ENCODE data around the gene GPR137.

GPR137 gene

GRCh38 chr11:64276653-64277431, 8.8 kb upstream of the GPR137 start:
- Histone ChIP-seq H3K4me1 (ENCODE audit: insufficient read depth, low read length, severe bottlenecking) (peaks cover 6% of the 10 kb centered on the region), H3K9me3 (ENCODE audit: low read length) (no peaks in the 10 kb centered on the region), H3K36me3 (ENCODE audit: insufficient read depth, low read length) (peaks cover 22% of the 10 kb centered on the region; the same call in 1 of the 2 replicates), H3K9me2 (ENCODE audit: low read depth, low read length) (no peaks in the 10 kb centered on the region), H3K27me3 (ENCODE audit: insufficient read depth, low read length) (no peaks in the 10 kb centered on the region), H3F3A (ENCODE audit: insufficient read depth, low read length) (no peaks in the 10 kb centered on the region), H2AFZ (ENCODE audit: low read length) (no peak overlapping the region), H3K27ac (ENCODE audit: low read depth, low read length, poor library complexity, severe bottlenecking) (no peak overlapping the region), H3K9ac (ENCODE audit: low read length) (no peak overlapping the region), H4K20me1 (ENCODE audit: insufficient read depth, low read length) (no peaks in the 10 kb centered on the region), H3K4me2 (ENCODE audit: low read length) (no peak overlapping the region), H3K79me2 (ENCODE audit: insufficient read depth, low read length) (no peaks in the 10 kb centered on the region), H3K4me3 (ENCODE audit: low read depth, low read length, poor library complexity, severe bottlenecking) (no peak overlapping the region)
- TF ChIP-seq EZH2 (IDR thresholded peaks at IDR 0.05; ENCODE audit: borderline replicate concordance, low read length) (no peak), CTCF (IDR thresholded peaks at IDR 0.05; ENCODE audit: low read length) (no peak)

GRCh38 chr11:64278576-64279190, 7.0 kb upstream of the GPR137 start:
- no peaks in the 10 kb centered on the region for H3F3A ChIP-seq (ENCODE audit: insufficient read depth, low read length)
- peaks cover 35% of the 10 kb centered on the region; the same call in 1 of the 2 replicates for H3K36me3 ChIP-seq (ENCODE audit: insufficient read depth, low read length)
- no peak overlapping the region for H3K4me2 ChIP-seq (ENCODE audit: low read length)
- no peak overlapping the region for H3K27ac ChIP-seq (ENCODE audit: low read depth, low read length, poor library complexity, severe bottlenecking)
- H3K27me3 ChIP-seq (ENCODE audit: insufficient read depth, low read length), result no peaks in the 10 kb centered on the region
- no peaks in the 10 kb centered on the region for H3K79me2 ChIP-seq (ENCODE audit: insufficient read depth, low read length)
- no peaks in the 10 kb centered on the region for H3K9me3 ChIP-seq (ENCODE audit: low read length)
- H3K9ac ChIP-seq (ENCODE audit: low read length), result no peak overlapping the region
- no peak overlapping the region for H2AFZ ChIP-seq (ENCODE audit: low read length)
- no peak overlapping the region for H3K4me3 ChIP-seq (ENCODE audit: low read depth, low read length, poor library complexity, severe bottlenecking)
- H4K20me1 ChIP-seq (ENCODE audit: insufficient read depth, low read length), result no peaks in the 10 kb centered on the region
- no peaks in the 10 kb centered on the region for H3K9me2 ChIP-seq (ENCODE audit: low read depth, low read length)
- peaks cover 4% of the 10 kb centered on the region for H3K4me1 ChIP-seq (ENCODE audit: insufficient read depth, low read length, severe bottlenecking)
- no peak for TF ChIP-seq EZH2 (IDR thresholded peaks at IDR 0.05; ENCODE audit: borderline replicate concordance, low read length)
- no peak for TF ChIP-seq CTCF (IDR thresholded peaks at IDR 0.05; ENCODE audit: low read length)

- H3K27ac ChIP-seq (ENCODE audit: low read depth, low read length, poor library complexity, severe bottlenecking), result no peak overlapping the region
- H3K79me2 ChIP-seq (ENCODE audit: insufficient read depth, low read length), result no peaks in the 10 kb centered on the region
- no peaks in the 10 kb centered on the region for H3K9me2 ChIP-seq (ENCODE audit: low read depth, low read length)
- TF ChIP-seq EZH2 (IDR thresholded peaks at IDR 0.05; ENCODE audit: borderline replicate concordance, low read length) (no peak), CTCF (IDR thresholded peaks at IDR 0.05; ENCODE audit: low read length) (no peak)
- H2AFZ ChIP-seq (ENCODE audit: low read length), result no peak overlapping the region
- no peaks in the 10 kb centered on the region for H4K20me1 ChIP-seq (ENCODE audit: insufficient read depth, low read length)
- no peak overlapping the region for H3K9ac ChIP-seq (ENCODE audit: low read length)
- H3K9me3 ChIP-seq (ENCODE audit: low read length), result no peaks in the 10 kb centered on the region
- peaks cover 28% of the 10 kb centered on the region; the same call in 1 of the 2 replicates for H3K36me3 ChIP-seq (ENCODE audit: insufficient read depth, low read length)
- no peaks in the 10 kb centered on the region for H3K27me3 ChIP-seq (ENCODE audit: insufficient read depth, low read length)
- H3K4me2 ChIP-seq (ENCODE audit: low read length), result no peak overlapping the region
- H3K4me1 ChIP-seq (ENCODE audit: insufficient read depth, low read length, severe bottlenecking), result peaks cover 17% of the 10 kb centered on the region
- H3F3A ChIP-seq (ENCODE audit: insufficient read depth, low read length), result no peaks in the 10 kb centered on the region
- no peak overlapping the region for H3K4me3 ChIP-seq (ENCODE audit: low read depth, low read length, poor library complexity, severe bottlenecking)
Measured at GRCh38 chr11:64281957-64282770, 3.5 kb upstream of the GPR137 start.

All from OCI-LY1 (cell line).